Naive thymus-derived CD4-positive, alpha-beta T cell (primary cell): Measurements from ENCODE around the gene TMOD1. TPM values are rescaled to one million over a fixed set of nuclear protein-coding genes. Genes with fewer than 3 reads are reported as not detected.

Experiments used
- ATAC-seq: fragments of 150-1000 bp; cut with Tn5 transposase; 2 replicates; pipeline ENCODE4 v1.10.0; 2021; ENCODE audit warnings: mild to moderate bottlenecking, moderate library complexity
- CTCF ChIA-PET: fragments of 350-600 bp; sonication (Branson Sonifier 250); formaldehyde crosslinking; loops from one replicate; lab custom pipeline; 2021; ENCODE audit warnings: antibody characterized with exemption; lab: Charles Lee
- POLR2A ChIA-PET: fragments of 350-600 bp; sonication (Branson Sonifier 250); formaldehyde crosslinking; loops from one replicate; lab custom pipeline; 2021; ENCODE audit warnings: antibody characterized with exemption, inconsistent platforms; lab: Charles Lee
- DNase-seq, 9 donors: peaks; one replicate each; pipeline versions ENCODE4 v3.0.0 to v3.0.0-alpha.2; 2020 to 2022; ENCODE audit warnings: mixed read lengths in 1 of 9
- H3K27ac ChIP-seq: one replicate; pipeline ENCODE4 v1.7.0; 2013; ENCODE audit warnings: mild to moderate bottlenecking, low read depth, low read length, moderate library complexity
- H3K27me3 ChIP-seq, 2 donors: one replicate each; pipeline ENCODE4 v1.7.0; 2013; ENCODE audit warnings: low read length in 2 of 2, mild to moderate bottlenecking in 2 of 2, moderate library complexity in 2 of 2; ENCODE audit not compliant: control insufficient read depth in 2 of 2, insufficient read depth in 2 of 2
- H3K36me3 ChIP-seq, 3 experiments: 1 replicate in 2 of 3; 2 replicates in 1 of 3; pipeline ENCODE4 v1.7.0; 2013; ENCODE audit warnings: low read length in 3 of 3, mild to moderate bottlenecking in 3 of 3, moderate library complexity in 1 of 3; ENCODE audit not compliant: insufficient read depth in 3 of 3, control insufficient read depth in 2 of 3
- H3K4me1 ChIP-seq, 2 donors: one replicate each; pipeline ENCODE4 v1.7.0; 2013; ENCODE audit warnings: low read length in 2 of 2, mild to moderate bottlenecking in 2 of 2, moderate library complexity in 1 of 2; ENCODE audit not compliant: control insufficient read depth in 2 of 2, insufficient read depth in 2 of 2
- H3K4me3 ChIP-seq: 2 replicates; pipeline ENCODE4 v1.7.0; 2013; ENCODE audit warnings: mild to moderate bottlenecking, low read length
- H3K9me3 ChIP-seq, 3 experiments: 1 replicate in 2 of 3; 2 replicates in 1 of 3; pipeline ENCODE4 v1.7.0; 2013; ENCODE audit warnings: low read length in 3 of 3; ENCODE audit not compliant: control insufficient read depth in 2 of 3
- H3K27ac Mint-ChIP-seq, 9 donors: one replicate each; pipeline ENCODE4 v1.8.0; 2020 to 2022; ENCODE audit warnings: mixed read lengths in 9 of 9, mild to moderate bottlenecking in 8 of 9, moderate library complexity in 5 of 9, inconsistent platforms in 2 of 9
- H3K27me3 Mint-ChIP-seq, 5 donors: one replicate each; pipeline ENCODE4 v1.8.0; 2021 to 2022; ENCODE audit warnings: mixed read lengths in 5 of 5, mild to moderate bottlenecking in 1 of 5
- H3K36me3 Mint-ChIP-seq, 5 donors: one replicate each; pipeline ENCODE4 v1.8.0; 2020 to 2022; ENCODE audit warnings: mixed read lengths in 5 of 5, mild to moderate bottlenecking in 3 of 5, inconsistent platforms in 1 of 5
- H3K4me1 Mint-ChIP-seq, 7 donors: one replicate each; pipeline ENCODE4 v1.8.0; 2020 to 2022; ENCODE audit warnings: mixed read lengths in 7 of 7, mild to moderate bottlenecking in 3 of 7, inconsistent platforms in 1 of 7
- H3K4me3 Mint-ChIP-seq, 10 donors: one replicate each; pipeline ENCODE4 v1.8.0; 2020 to 2022; ENCODE audit warnings: mild to moderate bottlenecking in 10 of 10, mixed read lengths in 10 of 10, moderate library complexity in 6 of 10, inconsistent platforms in 2 of 10
- H3K9me3 Mint-ChIP-seq, 11 donors: one replicate each; pipeline ENCODE4 v1.8.0; 2020 to 2022; ENCODE audit warnings: mixed read lengths in 11 of 11, mild to moderate bottlenecking in 4 of 11, inconsistent platforms in 1 of 11, moderate library complexity in 1 of 11
- intact Hi-C, 2 donors: fragments of 100-400 bp; cut with micrococcal nuclease; formaldehyde crosslinking; loops; one replicate each; pipeline ENCODE4 v1.15.1; 2023
- polyA plus RNA-seq, 2 donors: library from polyadenylated mRNA; unstranded; fragments of 300-500 nt; fragmentation: Illumina TruSeq; gene quantifications; one replicate each; pipeline ENCODE4 v1.2.3, GENCODE V29; 2021
- total RNA-seq, 6 experiments: library from RNA in 5 of 6; stranded (reverse) in 5 of 6; gene quantifications; 1 replicate in 5 of 6; 2 replicates in 1 of 6; pipeline ENCODE4 v1.2.3 and lab custom pipeline; 2021 to 2026

TMOD1 gene
- total and polyA plus RNA-seq, 7 experiments from 2014 or later, result 0.68 to 1.7 (median 1.1) TPM

- intact Hi-C loops, result no loop called here
- Mint-ChIP-seq H3K4me3 (no peak overlapping the region), H3K36me3 (no peaks in the 10 kb centered on the region), H3K9me3 (no peaks in the 10 kb centered on the region), H3K27me3 (peaks cover 27 to 35% (median 30%) of the 10 kb centered on the region in 5 donors), H3K4me1 (peaks cover 6 to 16% (median 11%) of the 10 kb centered on the region in 7 donors), H3K27ac (no peak overlapping the region)
- CTCF ChIA-PET, result no interaction called here
- Histone ChIP-seq H3K27ac (no peak overlapping the region), H3K4me3 (no peak overlapping the region), H3K36me3 (no peaks in the 10 kb centered on the region), H3K27me3 (peaks cover 0 to 4% of the 10 kb centered on the region in 2 donors), H3K9me3 (no peaks in the 10 kb centered on the region), H3K4me1 (peaks cover 0 to 9% of the 10 kb centered on the region in 2 donors)
- ATAC-seq (no peak), DNase-seq (no peak)
- POLR2A ChIA-PET, result no interaction called here
Measured at GRCh38 chr9:97506306-97506705, 4.8 kb downstream of the TMOD1 start.

DNA sequence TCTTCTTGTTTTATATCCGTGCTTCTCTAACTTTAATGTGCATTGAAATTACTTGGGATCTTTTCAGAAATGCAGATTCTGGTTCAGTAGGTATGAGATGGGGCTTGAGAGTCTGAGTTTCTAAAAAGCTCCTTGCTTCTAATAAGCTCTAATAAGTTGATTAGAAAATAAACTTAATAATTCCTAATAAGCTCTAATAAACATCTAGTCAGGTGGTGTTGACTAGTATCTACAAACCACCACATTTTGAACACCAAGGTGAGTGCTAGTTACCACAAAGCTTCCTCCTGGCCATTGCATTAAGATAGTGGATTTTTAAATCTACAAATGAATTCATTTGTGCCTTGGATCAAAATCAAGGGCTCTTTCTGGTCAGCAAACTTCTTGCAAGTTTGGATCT, 5.3 kb downstream of the TMOD1 start:
- Histone ChIP-seq H3K9me3 (no peaks in the 10 kb centered on the region), H3K36me3 (no peaks in the 10 kb centered on the region), H3K27ac (no peak overlapping the region), H3K4me3 (no peak overlapping the region), H3K27me3 (peaks cover 0 to 4% of the 10 kb centered on the region in 2 donors), H3K4me1 (peaks cover 0 to 9% of the 10 kb centered on the region in 2 donors)
- Mint-ChIP-seq H3K4me1 (peaks cover 6 to 21% (median 11%) of the 10 kb centered on the region in 7 donors), H3K27me3 (peaks cover 27 to 37% (median 30%) of the 10 kb centered on the region in 5 donors), H3K27ac (no peak overlapping the region), H3K9me3 (no peaks in the 10 kb centered on the region), H3K4me3 (no peak overlapping the region), H3K36me3 (no peaks in the 10 kb centered on the region)
- intact Hi-C loops, result no loop called here
- ATAC-seq (no peak), DNase-seq (no peak)
- ChIA-PET CTCF (no interaction called here), POLR2A (no interaction called here)

DNA sequence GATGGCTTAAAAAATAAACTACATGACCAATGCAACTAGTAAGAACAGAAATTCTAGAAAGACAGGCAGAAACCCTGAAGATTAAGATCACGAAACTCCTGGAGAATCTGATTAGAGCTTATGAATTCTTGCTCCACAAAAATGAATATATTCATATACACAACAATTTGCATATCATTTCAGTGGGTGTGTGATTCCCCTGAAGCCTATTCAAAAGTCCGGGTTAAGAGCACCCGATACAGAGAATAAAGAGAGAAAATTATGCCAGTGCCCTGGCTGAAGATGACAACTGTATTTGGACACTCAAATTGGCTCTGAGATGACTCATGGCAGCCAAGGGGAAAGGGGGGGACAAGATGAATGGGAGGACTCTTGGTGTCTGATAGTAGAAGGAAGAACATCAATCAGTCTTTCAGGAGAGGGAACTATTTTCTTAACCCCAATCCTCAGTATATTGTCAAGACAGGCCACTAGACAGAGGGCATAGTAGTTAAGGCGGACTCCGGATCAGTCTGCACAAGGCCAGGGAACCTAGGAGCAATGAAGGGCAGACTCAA, 6.0 kb downstream of the TMOD1 start:
- no peaks in the 10 kb centered on the region for H3K9me3 Mint-ChIP-seq
- ChIA-PET POLR2A (no interaction called here), CTCF (no interaction called here)
- Histone ChIP-seq H3K36me3 (no peaks in the 10 kb centered on the region), H3K4me1 (peaks cover 0 to 8% of the 10 kb centered on the region in 2 donors), H3K4me3 (no peak overlapping the region), H3K9me3 (no peaks in the 10 kb centered on the region), H3K27ac (no peak overlapping the region), H3K27me3 (no peaks in the 10 kb centered on the region)
- H3K36me3 Mint-ChIP-seq, result no peaks in the 10 kb centered on the region
- no peak for DNase-seq
- intact Hi-C loops, result no loop called here
- H3K27me3 Mint-ChIP-seq, result peaks cover 26 to 37% (median 30%) of the 10 kb centered on the region in 5 donors
- peaks cover 6 to 24% (median 9%) of the 10 kb centered on the region in 7 donors for H3K4me1 Mint-ChIP-seq
- ATAC-seq, result no peak
- H3K4me3 Mint-ChIP-seq, result no peak overlapping the region
- no peak overlapping the region for H3K27ac Mint-ChIP-seq

GRCh38 chr9:97508852-97509251, 7.4 kb downstream of the TMOD1 start:
- H3K36me3 Mint-ChIP-seq, result no peaks in the 10 kb centered on the region
- no peak overlapping the region for H3K27ac Mint-ChIP-seq
- no peaks in the 10 kb centered on the region for H3K9me3 Mint-ChIP-seq
- intact Hi-C loops, result no loop called here
- H3K27ac ChIP-seq, result no peak overlapping the region
- ChIA-PET CTCF (no interaction called here), POLR2A (no interaction called here)
- no peak for DNase-seq
- no peaks in the 10 kb centered on the region for H3K4me1 ChIP-seq
- H3K4me1 Mint-ChIP-seq, result peaks cover 0 to 16% (median 0%) of the 10 kb centered on the region in 7 donors
- no peaks in the 10 kb centered on the region for H3K36me3 ChIP-seq
- no peak overlapping the region for H3K4me3 ChIP-seq
- H3K27me3 Mint-ChIP-seq, result peaks cover 13 to 24% (median 16%) of the 10 kb centered on the region in 5 donors
- H3K9me3 ChIP-seq, result no peaks in the 10 kb centered on the region
- H3K4me3 Mint-ChIP-seq, result no peak overlapping the region
- no peak for ATAC-seq
- H3K27me3 ChIP-seq, result no peaks in the 10 kb centered on the region

- POLR2A ChIA-PET, result interaction anchor here (1.2 kb wide), 1 partner anchor 15 kb away, joined by 3 read pairs; no protein-coding TSS in a partner anchor
- Mint-ChIP-seq H3K36me3 (no peaks in the 10 kb centered on the region), H3K9me3 (no peaks in the 10 kb centered on the region), H3K27ac (peak overlapping the region in 2 of 9 donors; percentile 4 to 76), H3K4me3 (peak overlapping the region in 1 of 10 donors; percentile 18), H3K27me3 (peaks cover 0 to 15% (median 4%) of the 10 kb centered on the region in 5 donors), H3K4me1 (peaks cover 0 to 16% (median 0%) of the 10 kb centered on the region in 7 donors)
- H3K27ac ChIP-seq, result no peak overlapping the region
- intact Hi-C loops, result no loop called here
- ATAC-seq (no peak), DNase-seq (no peak)
- no peaks in the 10 kb centered on the region for H3K4me1 ChIP-seq
- H3K27me3 ChIP-seq, result no peaks in the 10 kb centered on the region
- CTCF ChIA-PET, result interaction anchor here (0.6 to 1.1 kb wide), 2 partner anchors 88 to 129 kb away, joined by 3 read pairs; no protein-coding TSS in a partner anchor
- no peaks in the 10 kb centered on the region for H3K9me3 ChIP-seq
- no peaks in the 10 kb centered on the region for H3K36me3 ChIP-seq
- H3K4me3 ChIP-seq, result no peak overlapping the region
Measured at GRCh38 chr9:97510797-97511654, 9.6 kb downstream of the TMOD1 start.

DNA sequence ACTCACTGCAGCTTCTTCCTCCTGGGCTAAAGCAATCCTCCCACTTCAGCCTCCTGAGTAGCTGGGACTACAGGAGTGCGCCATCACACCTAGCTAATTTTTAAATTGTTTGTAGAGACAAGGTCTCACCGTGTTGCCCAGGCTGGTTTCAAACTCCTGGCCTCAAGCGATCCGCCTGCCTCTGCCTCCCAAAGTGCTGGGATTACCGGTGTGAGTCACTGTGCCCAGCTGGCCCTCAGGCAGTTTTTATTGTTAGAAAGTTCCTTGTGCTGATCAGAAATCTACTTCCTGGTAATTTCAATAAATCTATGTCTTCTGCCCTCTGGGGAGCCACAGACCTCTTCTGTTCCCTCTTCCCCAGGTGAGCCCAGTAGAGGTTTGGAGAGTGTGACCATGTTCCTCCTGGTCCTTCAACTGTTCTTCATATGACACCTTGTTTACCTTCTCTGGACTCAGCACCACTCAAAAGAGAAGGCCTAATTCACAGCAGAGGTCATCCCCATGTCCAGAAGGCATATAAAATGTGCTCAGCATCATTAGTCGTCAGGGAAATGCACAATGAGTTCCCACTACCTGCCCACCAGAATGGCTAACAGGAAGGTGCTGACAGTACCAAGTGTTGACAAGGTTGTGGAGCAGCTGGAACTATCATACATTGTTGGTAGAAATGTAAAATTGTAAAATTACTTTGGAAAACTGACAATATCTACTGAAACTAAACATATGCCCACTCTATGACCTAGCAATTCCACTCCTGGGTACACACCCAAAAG, 10.4 kb downstream of the TMOD1 start:
- peak overlapping the region in 1 of 9 donors; percentile 76 for H3K27ac Mint-ChIP-seq
- H3K36me3 Mint-ChIP-seq, result no peaks in the 10 kb centered on the region
- H3K4me3 Mint-ChIP-seq, result peak overlapping the region in 1 of 10 donors; percentile 11
- Histone ChIP-seq H3K4me1 (no peaks in the 10 kb centered on the region), H3K27me3 (no peaks in the 10 kb centered on the region), H3K27ac (no peak overlapping the region), H3K36me3 (no peaks in the 10 kb centered on the region), H3K9me3 (no peaks in the 10 kb centered on the region), H3K4me3 (no peak overlapping the region)
- H3K27me3 Mint-ChIP-seq, result peaks cover 4 to 24% (median 11%) of the 10 kb centered on the region in 5 donors
- CTCF ChIA-PET, result no interaction called here
- POLR2A ChIA-PET, result no interaction called here
- intact Hi-C loops, result no loop called here
- ATAC-seq, result no peak
- no peak for DNase-seq
- H3K4me1 Mint-ChIP-seq, result peaks cover 0 to 16% (median 0%) of the 10 kb centered on the region in 7 donors
- H3K9me3 Mint-ChIP-seq, result no peaks in the 10 kb centered on the region
